GM21515 (cell line): Measurements from ENCODE around the gene TPP1.

Source experiments
- ATAC-seq: cut with Tn5 transposase; IDR thresholded peaks from one replicate; pipeline ENCODE4 v1.9.1; 2021; ENCODE audit not compliant: unreplicated experiment

TPP1 gene

DNA sequence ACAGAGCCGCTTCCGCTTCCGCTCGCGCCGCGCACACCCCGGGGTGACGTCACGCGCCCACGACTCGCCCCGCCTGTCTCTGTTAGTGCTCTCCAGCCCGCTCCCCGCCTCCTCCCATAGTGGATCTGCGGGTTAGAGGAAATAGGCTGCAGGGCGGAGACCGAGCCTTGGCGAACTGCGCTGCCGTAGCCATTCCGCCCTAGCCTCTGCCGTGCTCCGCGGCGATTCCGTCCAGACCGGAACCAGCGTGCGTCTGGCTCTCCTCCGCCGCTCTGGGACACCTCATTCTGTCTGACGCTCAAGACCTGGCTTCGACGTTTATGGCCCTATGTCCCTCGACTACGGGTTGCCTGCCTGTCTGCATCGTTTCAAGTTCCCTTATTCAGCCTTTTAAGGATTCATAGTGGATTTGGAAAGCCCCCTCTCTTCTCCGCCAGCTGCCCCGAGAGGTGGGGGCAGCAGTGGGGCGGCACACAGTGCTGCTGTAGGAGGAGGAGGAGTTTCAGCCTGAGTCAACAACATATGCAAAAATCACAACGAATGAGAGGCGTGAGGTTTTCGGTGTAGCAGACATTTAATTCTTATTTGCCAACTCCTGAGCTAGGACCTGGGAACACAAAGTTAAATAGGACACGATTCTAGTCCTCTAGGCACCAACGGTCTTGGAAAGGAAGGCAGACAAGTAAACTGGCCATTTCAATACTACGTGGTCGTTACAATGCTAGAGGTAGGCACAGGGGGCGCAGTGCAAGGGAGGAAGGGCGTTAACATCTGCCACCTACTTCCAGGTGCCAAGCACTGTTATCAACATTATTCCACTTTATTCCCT is 6.8 kb downstream of the TPP1 start, which contains the start of gene TAF10:
TSS of gene TAF10 (minus strand) at position 4 of the 829 bp plus-strand sequence. CDS start 27 bp downstream, outside the sequence.
- ATAC-seq: peak; percentile 86

DNA sequence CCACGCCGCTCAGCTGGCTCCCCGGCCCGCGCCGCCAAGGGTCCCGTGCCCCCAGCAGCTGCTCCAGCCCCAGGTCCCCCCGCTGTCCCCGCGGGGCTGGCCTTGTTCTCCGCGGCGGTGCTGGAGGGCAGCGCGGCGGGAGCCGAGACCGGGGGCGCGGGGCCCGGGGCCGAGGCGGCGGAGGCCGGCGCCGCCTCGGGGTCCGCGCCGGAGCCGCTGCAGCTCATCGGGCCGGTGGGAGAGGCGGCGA is 7.3 kb downstream of the TPP1 start:
- ATAC-seq: peak; percentile 8

DNA sequence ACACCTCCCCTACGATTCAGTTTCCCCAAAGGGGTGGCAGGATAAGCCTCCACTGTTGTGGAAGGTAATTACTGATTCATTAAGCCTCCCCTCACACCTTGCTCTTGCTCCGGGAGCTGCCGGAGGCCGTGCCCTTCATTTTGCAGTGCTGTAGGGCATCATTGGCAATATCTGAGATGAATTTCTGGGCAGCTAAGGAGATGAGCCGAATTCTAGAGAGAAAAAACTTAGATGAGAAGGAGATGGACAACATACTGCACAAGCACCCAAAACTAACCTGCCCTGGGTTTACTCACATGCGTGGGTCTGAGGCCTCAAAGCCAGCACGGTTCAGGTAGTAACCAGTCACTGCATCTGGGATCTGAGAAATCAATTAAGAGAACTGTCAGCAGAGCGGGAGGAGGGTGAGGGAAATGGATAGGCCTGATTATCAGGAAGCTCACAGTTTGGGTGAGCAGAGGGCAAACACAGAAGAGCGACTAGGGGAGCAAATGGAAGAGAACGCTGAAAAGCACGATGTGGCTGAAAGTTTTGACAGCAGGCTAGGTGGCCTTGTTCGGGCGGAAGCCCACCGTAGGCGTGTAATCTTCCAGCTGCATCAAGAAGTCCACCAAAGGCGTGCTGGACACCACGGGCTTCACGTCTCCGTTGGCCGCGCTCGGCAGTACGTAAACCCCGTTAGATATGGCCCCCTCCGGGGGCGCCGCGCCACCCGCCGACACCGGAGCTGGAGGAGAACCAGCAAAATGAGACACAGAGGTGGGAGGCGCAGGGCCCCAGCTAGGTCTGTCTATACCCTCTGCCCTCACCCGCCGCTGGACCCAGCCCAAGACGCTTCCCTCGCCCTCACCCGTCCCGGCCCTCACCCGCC is 7.9 kb downstream of the TPP1 start:
- peak; percentile 0 for ATAC-seq

DNA sequence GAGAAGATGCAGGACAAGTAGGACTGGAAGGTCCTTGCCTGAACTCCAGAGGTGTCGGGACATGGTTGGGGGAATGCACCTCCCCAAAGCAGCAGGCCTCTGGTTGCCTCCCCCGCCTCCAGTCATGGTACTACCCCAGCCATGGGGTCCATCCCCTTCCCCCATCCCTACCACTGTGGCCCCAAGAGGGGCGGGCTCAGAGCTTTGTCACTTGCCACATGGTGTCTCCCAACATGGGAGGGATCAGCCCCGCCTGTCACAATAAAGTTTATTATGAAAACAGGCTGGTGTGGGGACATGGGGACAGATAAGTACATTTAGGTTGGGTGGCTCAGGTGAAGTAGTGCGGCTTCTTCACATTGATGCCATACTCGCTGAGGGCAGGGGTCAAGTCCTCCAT is 8.6 kb downstream of the TPP1 start:
- ATAC-seq: no peak

DNA sequence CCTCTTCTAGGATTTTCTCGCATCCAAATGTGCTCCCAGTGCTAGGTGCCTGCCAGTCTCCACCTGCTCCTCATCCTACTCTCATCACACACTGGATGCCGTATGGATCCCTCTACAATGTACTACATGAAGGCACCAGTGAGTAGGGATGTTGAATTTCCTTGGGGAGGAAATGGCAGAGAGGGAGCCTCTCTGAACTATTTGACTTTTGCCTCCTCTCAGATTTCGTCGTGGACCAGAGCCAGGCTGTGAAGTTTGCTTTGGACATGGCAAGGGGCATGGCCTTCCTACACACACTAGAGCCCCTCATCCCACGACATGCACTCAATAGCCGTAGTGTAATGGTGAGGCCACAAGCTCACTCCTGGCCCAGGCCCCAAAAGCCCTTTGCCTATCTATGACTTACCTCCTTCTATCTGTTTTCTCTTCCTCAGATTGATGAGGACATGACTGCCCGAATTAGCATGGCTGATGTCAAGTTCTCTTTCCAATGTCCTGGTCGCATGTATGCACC is 9.7 kb downstream of the TPP1 start:
- no peak for ATAC-seq

DNA sequence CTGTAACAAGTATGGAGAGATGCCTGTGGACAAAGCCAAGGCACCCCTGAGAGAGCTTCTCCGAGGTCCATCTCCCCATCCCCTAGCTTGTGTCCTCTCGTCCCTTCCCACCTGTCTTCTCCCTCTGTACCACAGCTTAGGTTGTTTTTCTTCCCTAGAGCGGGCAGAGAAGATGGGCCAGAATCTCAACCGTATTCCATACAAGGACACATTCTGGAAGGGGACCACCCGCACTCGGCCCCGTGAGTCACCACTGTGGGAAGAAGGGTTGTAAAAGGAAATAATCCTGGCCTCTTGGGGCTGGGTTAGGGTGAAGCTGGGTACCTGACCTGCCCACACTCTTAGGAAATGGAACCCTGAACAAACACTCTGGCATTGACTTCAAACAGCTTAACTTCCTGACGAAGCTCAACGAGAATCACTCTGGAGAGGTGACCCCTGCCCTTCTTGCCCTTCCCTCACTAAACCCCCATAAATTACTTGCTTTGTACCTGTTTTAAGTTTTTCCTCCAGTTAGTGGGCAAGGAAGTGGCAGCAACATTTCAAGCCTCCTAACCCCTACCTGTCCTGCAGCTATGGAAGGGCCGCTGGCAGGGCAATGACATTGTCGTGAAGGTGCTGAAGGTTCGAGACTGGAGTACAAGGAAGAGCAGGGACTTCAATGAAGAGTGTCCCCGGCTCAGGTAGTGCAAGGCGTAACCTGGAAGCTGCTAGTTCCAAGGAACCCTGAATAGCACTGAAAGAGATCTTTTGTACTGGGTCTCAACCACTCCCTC is 10.3 kb downstream of the TPP1 start:
- ATAC-seq: no peak

DNA sequence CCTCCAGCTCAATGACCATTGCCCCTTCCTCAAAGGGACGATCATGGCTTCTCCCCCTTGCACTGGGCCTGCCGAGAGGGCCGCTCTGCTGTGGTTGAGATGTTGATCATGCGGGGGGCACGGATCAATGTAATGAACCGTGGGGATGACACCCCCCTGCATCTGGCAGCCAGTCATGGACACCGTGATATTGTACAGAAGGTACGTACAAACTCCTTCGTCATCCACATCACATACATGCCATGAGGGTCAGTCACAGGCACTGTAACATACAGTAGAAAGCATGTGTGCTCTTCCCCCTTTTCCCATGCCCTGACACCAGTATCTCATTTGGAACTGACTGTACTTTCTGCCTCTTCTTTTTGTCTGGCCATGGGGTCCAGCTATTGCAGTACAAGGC is 11.2 kb downstream of the TPP1 start:
- no peak for ATAC-seq

DNA sequence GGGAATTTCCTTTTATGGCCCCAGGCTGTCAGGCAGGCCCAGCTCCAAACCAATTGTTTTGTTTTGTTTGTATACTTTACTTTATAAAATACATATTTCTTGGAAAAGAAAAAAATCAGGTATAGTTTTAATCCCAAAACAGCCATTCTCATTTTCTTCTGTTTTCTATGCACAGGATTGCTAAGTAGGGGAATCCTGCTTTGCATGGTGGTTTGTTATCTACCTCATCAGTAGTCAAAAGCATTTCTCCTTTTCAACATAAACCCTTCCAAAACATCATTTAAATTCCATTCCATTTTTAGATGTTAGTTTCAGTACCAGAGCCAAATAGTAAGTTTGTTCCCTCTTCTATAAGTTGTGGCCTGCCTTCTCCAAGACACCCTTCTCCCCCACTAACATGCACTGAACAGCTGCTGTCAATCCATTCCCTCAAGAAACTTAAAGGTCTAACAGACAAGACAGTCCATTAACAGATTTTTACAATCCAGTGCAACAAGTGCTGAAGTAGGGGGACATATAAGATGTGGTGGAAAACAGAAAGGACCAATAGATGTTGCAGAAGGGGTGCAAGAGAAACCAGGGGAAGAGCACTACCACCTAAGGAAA is 11.9 kb downstream of the TPP1 start:
- ATAC-seq: no peak

DNA sequence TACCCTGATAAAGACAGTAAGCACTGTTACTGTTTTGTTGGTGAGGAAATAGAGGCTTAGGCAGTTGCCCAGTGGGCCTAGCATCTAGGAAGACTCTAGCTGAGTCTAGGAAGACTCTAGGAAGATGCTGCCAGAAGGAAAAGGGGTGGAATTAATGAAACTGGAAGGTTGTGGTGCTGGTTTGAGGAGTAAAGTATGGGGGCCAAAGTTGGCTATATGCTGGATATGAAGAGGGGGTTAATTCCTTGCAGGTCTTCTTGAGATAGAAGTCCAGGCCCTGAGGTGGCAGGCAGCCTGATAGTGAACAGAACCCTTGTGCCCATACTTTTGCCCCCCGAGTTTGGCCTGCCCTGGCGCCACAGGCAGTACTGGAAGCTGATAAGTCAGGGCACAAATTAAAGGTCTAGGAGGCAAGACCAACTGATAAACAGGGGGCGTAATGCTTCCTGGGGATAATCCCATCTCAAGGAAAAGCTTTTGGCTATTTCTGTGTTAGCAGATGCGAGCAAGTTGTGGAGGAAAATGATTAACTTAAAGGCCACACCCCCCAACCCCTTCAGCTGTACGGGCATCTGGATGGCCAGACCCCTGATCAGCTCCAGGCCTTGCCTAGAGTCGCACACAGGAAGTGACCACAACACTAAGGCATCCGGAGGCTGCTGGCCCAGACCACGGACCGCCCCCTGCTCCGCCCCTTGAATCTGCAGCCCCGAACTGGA is 12.6 kb downstream of the TPP1 start:
- peak; percentile 44 for ATAC-seq

DNA sequence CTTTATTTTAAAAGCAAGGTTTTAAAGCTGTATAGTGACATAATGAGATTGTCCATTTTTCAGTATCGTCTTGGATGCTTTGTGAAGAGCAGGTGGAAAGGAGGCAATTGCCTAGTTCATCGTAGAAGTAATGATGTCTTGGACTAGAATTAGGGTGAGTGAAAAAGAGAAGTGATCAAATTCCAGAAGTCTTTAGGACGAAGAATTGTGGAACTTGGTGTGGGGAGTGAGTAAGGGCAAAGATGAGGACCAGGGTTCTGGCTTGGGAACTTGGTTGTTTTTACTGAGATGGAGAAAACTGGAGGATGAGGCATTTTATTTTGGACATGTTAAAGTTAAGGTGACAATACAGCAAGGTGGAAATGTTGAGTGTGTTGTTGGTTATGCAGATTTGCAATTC is 14.4 kb downstream of the TPP1 start:
- no peak for ATAC-seq

DNA sequence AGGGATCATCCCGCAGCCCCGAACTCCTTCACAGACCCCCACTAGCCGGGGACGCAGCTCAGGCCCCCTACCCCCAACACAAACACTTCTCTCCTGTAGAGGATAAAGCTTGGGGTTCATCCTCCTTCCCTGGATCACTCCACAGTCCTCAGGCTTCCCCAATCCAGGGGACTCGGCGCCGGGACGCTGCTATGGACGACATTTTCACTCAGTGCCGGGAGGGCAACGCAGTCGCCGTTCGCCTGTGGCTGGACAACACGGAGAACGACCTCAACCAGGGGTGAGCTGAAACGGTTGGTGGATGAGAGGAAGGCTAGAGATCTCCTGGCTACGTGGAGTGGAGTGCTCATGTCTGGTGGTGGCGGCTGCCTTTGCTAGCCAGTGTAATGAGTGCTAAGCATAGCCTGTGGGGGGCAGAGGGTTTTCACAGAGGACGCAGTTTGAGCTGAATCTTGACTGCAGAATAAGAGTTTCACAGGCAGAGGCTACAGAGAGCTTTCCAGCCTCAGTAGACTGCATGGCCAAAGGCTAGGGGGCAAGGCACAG is 15.1 kb downstream of the TPP1 start:
- ATAC-seq: peak; percentile 43

DNA sequence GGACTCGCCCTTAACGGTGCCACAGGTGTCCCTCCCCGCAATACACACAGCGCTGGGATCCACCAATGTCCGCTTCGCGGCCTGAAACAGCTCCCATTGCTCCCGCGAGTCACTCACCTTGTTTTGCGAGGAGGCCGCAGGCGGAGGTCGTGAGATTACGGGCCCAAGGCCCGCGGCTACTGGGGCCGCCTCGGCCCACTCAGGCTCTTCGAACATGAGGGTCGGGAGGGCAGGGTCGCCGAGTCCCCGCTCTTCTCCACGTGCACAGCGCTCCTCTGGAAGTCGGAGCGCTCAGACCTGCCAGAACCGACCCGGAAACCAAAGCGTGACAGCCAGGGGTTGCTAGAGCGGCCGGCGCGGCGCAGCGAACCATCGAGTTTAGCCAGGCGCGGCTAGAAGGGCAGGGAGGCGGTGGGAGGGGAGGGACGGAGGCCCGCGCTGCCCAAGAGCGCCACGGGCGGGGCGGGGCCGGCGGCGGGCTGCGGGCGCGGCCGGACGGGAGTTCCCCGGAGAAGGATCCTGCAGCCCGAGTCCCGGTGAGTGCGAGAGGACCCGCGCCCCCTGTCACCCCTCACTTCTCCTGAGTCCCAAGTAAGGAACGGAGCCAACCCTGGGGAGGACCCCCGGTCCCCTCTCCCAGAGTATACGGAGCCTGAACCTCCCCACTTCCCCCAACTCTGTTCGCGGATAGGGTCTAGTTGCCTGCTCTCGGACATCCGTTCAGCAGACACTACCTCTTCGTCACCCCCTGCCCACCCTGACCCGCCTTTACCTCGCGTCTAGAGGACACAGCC is 15.7 kb downstream of the TPP1 start, which contains the start of the genes ILK and RRP8:
TSS of gene ILK (plus strand) at position 488 of the 794 bp plus-strand sequence. CDS start 498 bp downstream, outside the sequence.
TSS of gene RRP8 (minus strand) at position 330 of the 794 bp plus-strand sequence. CDS start at position 216, 114 bp downstream.
- ATAC-seq: peak; percentile 75

DNA sequence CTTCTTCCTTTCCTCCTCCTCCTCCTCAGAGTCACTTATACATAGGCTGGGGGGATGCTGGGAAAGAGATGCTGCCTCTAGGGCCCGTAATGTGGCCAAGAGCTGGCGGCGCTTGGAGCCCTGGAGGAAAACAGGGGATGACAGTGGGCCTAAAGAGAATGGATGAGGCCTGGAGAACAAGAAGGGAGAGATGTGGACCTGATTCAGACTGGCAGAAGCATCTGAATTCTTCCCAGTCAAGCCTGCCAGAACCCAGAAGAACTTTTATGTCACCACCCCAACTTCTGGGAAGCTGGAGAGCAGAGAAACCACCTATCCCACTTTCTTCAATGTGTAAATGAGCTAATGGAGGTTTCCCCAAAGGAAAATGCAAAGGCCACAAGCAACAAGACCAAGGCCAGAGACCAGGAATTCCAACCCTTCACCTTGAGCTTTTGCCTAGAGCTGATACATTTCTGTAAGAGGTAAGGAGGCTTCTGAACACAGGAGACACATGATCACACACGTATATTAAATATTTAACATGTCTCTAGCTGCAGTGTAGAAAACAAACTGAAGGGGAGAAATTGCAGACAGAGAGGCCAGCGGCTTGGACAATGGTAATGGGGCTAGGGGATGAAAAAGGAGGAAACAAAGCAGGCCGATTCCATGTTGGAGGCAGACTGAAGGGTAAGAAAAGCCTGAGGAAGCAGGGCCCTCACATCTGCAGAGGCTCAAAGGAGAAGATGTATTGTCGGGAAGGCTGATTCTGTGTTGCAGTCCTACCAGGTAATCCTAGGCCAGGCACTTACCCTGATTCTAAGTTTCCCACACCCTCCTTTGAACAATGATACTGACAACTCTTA is 16.9 kb downstream of the TPP1 start:
- ATAC-seq: no peak

DNA sequence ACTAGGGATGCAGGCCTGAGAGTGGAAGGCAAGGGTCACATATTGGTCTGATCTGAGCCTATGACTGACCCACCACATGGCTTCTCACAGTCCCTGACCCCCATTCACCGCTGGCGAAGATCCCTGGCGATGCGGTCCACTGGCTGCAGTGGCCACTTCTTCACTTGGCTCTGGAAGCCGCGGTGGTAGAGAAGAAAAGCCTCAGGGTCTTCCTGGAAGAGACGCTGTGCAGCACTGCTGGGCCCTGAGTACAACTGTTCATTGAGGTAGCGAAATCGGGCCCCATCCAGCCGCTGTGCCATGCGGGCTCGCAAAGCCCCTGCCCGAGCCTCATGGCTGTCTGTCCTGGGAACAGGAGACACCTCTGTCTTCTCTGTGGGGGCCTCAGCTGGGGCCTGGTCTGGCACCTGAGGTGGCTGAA is 18.2 kb downstream of the TPP1 start:
- no peak for ATAC-seq

DNA sequence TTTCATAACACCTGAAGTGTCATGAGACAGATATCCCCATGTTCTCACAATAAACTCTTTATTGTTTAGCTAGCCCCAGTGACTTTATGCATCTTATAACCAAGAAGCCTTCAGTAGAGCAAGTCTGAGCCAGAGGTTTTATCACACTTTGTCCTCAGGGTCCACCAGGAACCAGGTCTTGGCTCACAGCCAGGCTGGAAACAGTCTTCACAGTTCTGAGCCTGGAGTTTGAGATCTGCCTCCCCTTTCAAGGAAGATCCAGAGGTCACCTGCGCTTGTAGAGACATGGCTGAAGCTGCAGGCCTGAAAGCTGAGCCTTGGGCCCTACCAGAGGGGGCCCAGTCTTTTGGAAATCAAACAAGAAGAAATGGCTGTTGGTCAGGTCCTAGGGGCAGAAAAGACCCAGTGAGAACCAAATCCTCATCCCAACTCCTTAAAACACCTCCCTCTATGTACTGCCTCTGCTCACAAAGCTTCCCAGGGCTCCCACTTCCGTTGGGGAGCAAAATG is 19.3 kb downstream of the TPP1 start:
- ATAC-seq: no peak

DNA sequence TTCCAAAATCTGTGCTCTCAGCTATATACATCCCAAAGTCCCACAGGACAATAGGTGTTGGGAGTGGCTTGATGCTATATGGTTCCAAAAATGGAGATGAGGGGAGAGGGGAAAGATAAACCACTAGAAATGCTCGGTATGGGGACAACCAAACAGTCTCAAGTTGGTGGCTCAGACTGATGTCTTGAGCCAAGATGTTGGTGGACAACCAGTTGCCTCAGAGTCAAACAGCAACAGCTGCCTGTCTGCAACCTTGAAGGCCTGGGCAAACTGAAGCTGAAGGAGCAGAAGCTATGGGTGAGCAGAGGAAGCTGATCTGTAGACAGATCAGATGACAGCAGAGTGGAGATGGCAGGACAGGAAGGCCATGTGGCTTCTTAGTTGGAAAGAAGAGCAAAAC is 19.8 kb downstream of the TPP1 start:
- no peak for ATAC-seq

DNA sequence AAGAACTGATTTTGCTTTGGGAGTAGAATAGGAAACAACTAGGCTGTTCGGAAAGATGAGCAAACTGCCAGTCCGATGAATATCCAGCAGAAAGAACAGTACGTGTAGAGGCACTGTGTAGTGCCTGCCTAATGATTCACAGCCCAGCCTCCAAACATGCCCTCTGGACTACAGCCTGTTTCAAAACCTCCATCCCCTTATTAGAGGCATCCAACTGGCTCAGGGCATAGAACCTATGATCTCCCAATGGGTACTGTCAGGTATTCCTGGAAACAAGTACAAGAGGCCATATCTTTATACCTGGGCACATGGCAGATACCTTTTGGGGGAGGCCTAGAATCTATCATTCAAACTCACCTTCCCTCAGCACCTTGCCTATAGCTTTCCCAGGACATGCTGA is 20.7 kb downstream of the TPP1 start:
- no peak for ATAC-seq
